Osteoblast (primary cell): ENCODE measurements around the gene GREM2. TPM values are rescaled to one million over a fixed set of nuclear protein-coding genes. Genes with fewer than 3 reads are reported as not detected.

Source experiments
- DNase-seq: peaks from one replicate; pipeline ENCODE4 v3.0.0; 2011; ENCODE audit warnings: low spot score, mixed read lengths; ENCODE audit not compliant: insufficient read length; ENCODE audit errors: missing footprints
- H2AFZ ChIP-seq: 2 replicates; pipeline ENCODE4 v1.6.0; 2011; ENCODE audit warnings: mild to moderate bottlenecking, low read length
- H3K27ac ChIP-seq: 2 replicates; pipeline ENCODE4 v1.5.1; 2011; ENCODE audit warnings: mild to moderate bottlenecking, low read depth, low read length, moderate library complexity
- H3K27me3 ChIP-seq: 2 replicates; pipeline ENCODE4 v1.6.0; 2012; ENCODE audit warnings: mild to moderate bottlenecking, control low read depth, inconsistent platforms, low read length, moderate library complexity; ENCODE audit not compliant: insufficient read depth
- H3K36me3 ChIP-seq: 2 replicates; pipeline ENCODE4 v1.5.1; 2011; ENCODE audit warnings: mild to moderate bottlenecking, low read length, control low read depth, moderate library complexity; ENCODE audit not compliant: insufficient read depth
- H3K4me1 ChIP-seq: 2 replicates; pipeline ENCODE4 v1.5.1; 2011; ENCODE audit warnings: mild to moderate bottlenecking, low read length, control low read depth, moderate library complexity; ENCODE audit not compliant: insufficient read depth
- H3K4me2 ChIP-seq: 2 replicates; pipeline ENCODE4 v1.6.0; 2011; ENCODE audit warnings: mild to moderate bottlenecking, low read length; ENCODE audit not compliant: insufficient read depth
- H3K4me3 ChIP-seq: fragments of 200-600 bp; sonication (generic); 3 replicates; pipeline ENCODE4 v1.5.1; 2012; ENCODE audit warnings: mild to moderate bottlenecking, low read length, inconsistent platforms; ENCODE audit not compliant: insufficient read depth
- H3K79me2 ChIP-seq: 2 replicates; pipeline ENCODE4 v1.6.0; 2012; ENCODE audit warnings: mild to moderate bottlenecking, low read length, control low read depth, inconsistent platforms; ENCODE audit not compliant: insufficient read depth
- H3K9me3 ChIP-seq: 2 replicates; pipeline ENCODE4 v1.5.1; 2011; ENCODE audit warnings: low read depth, low read length, control low read depth
- H4K20me1 ChIP-seq: 2 replicates; pipeline ENCODE4 v1.6.0; 2012; ENCODE audit warnings: mild to moderate bottlenecking, low read length, control low read depth; ENCODE audit not compliant: insufficient read depth
- total RNA-seq: library from RNA; depleted of rRNA; stranded (reverse); fragments of >200 nt; gene quantifications from 2 replicates; pipeline ENCODE4 v1.2.3, GENCODE V29; 2012
- TF ChIP-seq, protein P1 (sequence below): IDR thresholded peaks from 2 replicates; pipeline ENCODE4 v1.5.1; 2011; ENCODE audit warnings: mild to moderate bottlenecking, low read depth, low read length, moderate library complexity; ENCODE audit errors: extremely low read depth

GREM2 gene
- total RNA-seq, 1 donor, result 4.7 TPM

DNA sequence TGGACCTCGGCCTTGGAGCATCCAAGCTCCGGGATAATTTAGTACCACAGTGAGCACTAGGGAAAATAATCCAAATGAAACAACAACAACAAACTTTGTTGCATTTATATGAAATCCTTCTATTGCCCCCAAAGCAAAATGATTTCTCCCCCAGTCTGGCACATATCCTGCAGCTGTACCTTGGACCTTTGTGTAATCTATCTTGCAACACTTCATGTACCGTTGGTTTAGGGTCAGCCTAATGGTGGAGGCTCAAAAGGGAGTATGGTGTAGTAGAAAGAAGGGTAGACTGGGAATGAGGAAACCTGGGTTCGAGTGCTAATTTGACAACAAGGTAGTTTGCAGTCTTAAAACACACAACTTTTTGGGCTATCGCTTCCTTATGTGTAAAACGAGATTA is 12.1 kb downstream of the GREM2 start:
- Histone ChIP-seq H2AFZ (no peak overlapping the region), H3K27me3 (no peaks in the 10 kb centered on the region), H3K79me2 (peaks cover 26% of the 10 kb centered on the region), H4K20me1 (no peaks in the 10 kb centered on the region), H3K4me1 (peaks cover 29% of the 10 kb centered on the region), H3K4me3 (no peak overlapping the region), H3K4me2 (no peak overlapping the region), H3K36me3 (no peaks in the 10 kb centered on the region), H3K27ac (no peak overlapping the region), H3K9me3 (no peaks in the 10 kb centered on the region)
- DNase-seq, result no peak
- TF ChIP-seq, protein P1, sequence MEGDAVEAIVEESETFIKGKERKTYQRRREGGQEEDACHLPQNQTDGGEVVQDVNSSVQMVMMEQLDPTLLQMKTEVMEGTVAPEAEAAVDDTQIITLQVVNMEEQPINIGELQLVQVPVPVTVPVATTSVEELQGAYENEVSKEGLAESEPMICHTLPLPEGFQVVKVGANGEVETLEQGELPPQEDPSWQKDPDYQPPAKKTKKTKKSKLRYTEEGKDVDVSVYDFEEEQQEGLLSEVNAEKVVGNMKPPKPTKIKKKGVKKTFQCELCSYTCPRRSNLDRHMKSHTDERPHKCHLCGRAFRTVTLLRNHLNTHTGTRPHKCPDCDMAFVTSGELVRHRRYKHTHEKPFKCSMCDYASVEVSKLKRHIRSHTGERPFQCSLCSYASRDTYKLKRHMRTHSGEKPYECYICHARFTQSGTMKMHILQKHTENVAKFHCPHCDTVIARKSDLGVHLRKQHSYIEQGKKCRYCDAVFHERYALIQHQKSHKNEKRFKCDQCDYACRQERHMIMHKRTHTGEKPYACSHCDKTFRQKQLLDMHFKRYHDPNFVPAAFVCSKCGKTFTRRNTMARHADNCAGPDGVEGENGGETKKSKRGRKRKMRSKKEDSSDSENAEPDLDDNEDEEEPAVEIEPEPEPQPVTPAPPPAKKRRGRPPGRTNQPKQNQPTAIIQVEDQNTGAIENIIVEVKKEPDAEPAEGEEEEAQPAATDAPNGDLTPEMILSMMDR, result no peak

DNA sequence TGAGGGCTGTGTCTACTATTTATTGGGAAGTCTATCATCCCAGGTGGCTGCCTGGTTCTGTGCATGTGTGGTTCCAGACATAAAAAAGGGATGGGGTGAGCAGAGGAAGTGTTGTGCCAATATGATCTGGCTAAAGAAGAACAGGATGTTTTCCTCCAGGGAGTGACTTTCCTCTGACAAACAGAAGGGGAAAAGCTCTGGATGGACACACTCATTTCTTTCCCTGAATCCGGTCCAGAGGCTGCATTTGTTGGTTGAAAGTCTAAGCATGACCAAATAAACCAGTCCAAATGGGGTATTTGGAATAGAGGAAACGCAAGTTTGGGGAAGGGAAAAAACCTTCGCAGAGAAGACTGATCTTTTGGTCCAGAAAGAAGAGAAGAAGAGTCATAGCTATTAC is 12.7 kb downstream of the GREM2 start:
- Histone ChIP-seq H3K27me3 (no peaks in the 10 kb centered on the region), H3K4me3 (no peak overlapping the region), H3K79me2 (peaks cover 26% of the 10 kb centered on the region), H3K4me2 (no peak overlapping the region), H2AFZ (no peak overlapping the region), H3K36me3 (no peaks in the 10 kb centered on the region), H3K4me1 (peaks cover 29% of the 10 kb centered on the region), H3K9me3 (no peaks in the 10 kb centered on the region), H4K20me1 (no peaks in the 10 kb centered on the region), H3K27ac (no peak overlapping the region)
- DNase-seq, result no peak
- TF ChIP-seq, protein P1, result no peak

DNA sequence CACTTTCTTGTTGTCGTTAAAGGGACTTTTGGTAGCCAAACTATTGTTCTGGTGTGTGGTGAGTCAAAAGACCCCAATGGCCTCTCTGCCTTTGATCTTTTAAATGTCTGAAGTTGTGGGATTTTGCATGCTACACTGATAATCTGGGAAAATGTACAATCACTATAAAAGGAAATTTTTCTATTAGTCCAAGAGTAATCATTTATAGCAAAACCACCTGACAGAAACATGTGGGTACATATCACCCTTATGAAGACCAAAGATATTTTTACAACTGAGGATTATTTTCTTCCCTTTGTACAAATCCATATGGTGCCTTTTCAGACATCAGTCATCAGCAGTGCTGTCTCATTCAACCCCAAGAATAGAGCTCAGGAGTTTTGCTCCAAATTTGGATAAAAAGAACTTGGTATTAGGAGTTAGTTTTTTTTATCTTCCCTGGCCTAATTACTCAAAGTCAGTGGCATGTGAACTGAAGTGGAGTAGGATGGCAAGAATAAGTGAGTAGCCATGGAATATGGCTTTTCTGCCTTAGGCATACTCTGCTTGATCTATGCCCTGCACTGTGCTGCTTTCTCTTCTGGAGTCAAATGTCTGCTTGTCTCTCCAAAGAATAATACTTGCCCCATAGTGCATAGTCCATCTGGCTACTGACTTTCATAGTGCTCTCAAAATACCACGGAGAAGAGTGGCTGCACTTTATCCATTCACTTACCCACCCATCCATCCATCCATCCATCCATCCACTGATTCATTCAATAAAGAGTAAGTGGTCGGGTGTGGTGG is 13.5 kb downstream of the GREM2 start:
- Histone ChIP-seq H2AFZ (peak overlapping the region; percentile 31), H4K20me1 (no peaks in the 10 kb centered on the region), H3K4me2 (no peak overlapping the region), H3K4me1 (peaks cover 29% of the 10 kb centered on the region), H3K4me3 (no peak overlapping the region), H3K27ac (no peak overlapping the region), H3K27me3 (no peaks in the 10 kb centered on the region), H3K36me3 (no peaks in the 10 kb centered on the region), H3K9me3 (no peaks in the 10 kb centered on the region), H3K79me2 (peaks cover 26% of the 10 kb centered on the region)
- TF ChIP-seq, protein P1, result no peak
- peak; percentile 52 for DNase-seq

DNA sequence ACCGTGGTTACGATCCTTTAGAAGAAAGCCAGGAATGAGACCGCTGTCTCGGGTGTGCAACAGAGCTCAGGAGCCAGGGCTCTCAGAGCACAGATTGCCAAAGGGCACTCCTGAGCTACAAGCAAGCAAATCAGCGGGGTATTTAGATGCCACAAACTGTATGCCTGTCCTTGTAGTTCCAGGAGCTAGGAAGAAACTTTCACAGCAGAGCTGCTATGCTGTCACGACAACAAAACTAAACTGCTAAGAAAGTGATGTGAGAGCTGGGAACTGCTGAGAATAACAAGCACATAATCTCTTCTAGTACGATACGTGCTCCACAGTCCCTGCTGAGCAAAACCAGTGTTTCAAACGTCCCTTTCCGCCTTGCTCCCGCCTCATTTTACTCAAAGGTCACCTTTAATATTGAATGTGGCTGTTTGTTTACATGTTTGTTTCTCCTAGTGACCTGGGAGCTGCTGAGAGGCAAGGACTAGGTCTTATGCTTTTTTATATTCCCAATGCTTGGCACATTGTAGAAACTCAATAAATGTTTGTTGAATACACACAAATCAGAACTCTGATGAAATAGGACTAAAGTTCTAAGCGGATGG is 14.7 kb downstream of the GREM2 start:
- Histone ChIP-seq H4K20me1 (no peaks in the 10 kb centered on the region), H3K4me1 (peaks cover 27% of the 10 kb centered on the region), H3K27ac (peak overlapping the region; percentile 44), H3K9me3 (no peaks in the 10 kb centered on the region), H2AFZ (peak overlapping the region; percentile 96), H3K79me2 (peaks cover 22% of the 10 kb centered on the region), H3K4me3 (peak overlapping the region; percentile 65), H3K4me2 (peak overlapping the region; percentile 80), H3K27me3 (no peaks in the 10 kb centered on the region), H3K36me3 (no peaks in the 10 kb centered on the region)
- TF ChIP-seq, protein P1, result no peak
- no peak for DNase-seq
